ENCODE measurements around the gene CERS2.

Gene CERS2

DNA sequence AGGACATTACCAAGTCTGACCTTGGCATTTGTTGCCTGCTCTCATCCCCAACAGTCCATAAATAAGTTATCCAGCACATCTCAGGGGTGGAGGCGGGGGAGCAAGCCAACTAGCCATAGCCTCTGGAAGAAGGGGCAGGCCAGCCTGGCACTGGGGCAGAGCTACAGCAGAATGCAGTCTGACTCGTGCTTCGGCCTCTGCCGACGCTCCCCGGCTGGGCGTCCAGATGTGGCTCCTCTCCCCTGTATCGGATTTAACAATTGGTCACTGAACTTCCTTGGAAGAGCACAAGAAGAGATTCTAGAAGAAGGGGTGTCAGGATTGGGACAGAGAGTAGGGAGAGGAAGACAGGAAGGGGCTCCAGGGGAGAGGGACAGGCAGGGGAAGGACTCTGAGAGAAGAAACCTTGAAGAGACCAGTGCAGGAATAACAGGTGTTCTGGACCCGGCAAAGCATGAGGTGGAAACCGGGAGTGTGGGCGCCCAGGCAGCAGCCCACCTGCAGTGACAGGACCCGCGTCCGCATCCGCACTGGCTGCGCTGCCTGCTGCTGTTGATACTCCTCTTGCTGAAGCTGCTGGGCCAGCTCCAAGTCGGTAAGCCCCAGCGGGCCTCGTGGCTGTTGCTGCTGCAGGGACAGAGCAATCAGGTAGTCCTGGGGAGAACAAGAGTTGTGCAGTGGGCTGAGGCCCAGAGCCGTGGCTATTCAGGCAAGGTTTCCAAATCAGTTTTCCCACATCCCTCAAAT lies 22.7 kb upstream of the CERS2 start:
- DNase-seq, result no peak

DNA sequence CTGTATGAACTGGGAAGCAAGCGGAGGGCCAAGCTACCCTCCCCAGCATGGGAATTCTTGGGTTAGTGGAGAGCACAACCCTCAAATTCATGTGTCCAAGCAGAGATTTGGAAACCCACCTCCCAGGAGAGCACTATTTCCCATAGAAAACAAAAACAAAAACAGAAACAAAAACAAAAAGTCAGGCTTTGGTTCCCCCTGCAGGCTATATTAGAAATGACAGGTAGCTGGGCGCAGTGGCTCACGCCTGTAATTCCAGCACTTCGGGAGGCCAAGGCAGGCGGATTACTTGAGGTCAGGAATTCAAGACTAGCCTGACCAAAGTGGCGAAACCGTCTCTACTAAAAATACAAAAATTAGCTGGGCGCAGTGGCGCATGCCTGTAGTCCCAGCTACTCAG lies 21.3 kb upstream of the CERS2 start:
- no peak for DNase-seq

DNA sequence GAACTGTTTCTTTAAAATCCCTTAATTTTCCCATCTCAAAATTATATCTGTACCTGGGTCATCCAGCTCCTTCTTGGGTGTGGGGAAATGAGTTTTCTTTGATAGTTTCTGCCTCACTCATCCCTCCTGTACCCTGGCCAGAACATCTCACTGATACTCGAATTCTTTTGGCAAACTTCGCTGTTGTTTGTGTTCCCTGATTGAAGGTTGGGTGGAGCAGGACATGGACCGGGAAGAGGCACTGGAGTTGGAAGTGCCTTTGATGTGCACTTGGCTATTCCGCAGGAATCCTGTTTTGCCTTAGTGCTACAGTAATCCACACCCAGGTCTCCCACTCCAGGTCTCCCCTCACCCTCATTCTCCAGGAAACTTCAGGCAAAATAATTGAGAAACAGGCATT lies 20.8 kb upstream of the CERS2 start:
- no peak for DNase-seq

DNA sequence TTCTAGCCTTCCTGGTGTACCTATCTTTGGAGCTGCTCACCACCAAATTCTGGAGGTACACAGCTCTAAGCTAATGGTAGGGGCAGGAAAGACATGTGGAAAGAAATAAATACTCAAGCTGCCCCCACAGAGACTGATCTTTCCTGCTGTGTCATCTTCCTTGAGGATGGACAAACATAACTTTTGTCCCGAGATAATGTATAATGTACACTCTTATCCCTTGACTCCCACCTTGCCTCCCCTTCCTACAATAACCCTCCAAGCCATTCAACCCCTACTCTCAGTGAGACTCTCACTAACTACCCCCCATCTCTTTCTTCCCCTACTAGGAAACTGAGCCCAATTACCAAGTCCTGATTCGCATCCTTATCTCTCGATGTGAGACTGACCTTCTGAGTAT lies 19.6 kb upstream of the CERS2 start:
- no peak for DNase-seq

DNA sequence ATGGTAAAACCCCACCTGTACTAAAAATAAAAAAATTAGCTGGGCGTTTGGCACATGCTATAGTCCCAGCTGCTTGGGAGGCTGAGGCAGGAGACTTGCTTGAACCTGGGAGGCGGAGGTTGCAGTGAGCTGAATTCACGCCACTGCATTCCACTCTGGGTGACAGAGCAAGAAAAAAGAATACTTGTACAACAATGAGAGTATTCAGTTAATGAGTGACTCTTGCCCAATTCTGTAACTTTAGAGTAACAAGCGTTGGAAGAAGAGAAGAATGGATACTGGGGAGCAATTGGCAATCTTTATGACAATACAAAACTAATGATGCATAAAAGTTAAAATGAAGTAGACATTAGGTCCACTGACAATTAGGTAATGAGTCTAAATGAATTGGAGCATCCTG lies 18.0 kb upstream of the CERS2 start:
- DNase-seq, result no peak

DNA sequence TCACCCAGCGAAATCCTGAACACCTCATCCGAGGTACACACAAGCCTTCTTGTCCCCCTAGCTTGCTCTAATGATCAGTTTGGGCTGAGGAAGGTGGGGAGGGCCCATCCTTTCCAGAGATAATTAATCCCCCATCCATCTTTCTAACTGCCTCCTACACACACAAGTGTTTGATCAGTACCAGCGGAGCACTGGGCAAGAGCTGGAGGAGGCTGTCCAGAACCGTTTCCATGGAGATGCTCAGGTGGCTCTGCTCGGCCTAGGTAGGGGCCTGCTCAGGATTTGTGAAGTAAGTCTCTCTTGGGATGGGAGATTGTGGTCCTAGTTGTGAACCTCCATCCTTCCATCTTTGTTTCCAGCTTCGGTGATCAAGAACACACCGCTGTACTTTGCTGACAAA lies 13.3 kb upstream of the CERS2 start:
- DNase-seq, result no peak

DNA sequence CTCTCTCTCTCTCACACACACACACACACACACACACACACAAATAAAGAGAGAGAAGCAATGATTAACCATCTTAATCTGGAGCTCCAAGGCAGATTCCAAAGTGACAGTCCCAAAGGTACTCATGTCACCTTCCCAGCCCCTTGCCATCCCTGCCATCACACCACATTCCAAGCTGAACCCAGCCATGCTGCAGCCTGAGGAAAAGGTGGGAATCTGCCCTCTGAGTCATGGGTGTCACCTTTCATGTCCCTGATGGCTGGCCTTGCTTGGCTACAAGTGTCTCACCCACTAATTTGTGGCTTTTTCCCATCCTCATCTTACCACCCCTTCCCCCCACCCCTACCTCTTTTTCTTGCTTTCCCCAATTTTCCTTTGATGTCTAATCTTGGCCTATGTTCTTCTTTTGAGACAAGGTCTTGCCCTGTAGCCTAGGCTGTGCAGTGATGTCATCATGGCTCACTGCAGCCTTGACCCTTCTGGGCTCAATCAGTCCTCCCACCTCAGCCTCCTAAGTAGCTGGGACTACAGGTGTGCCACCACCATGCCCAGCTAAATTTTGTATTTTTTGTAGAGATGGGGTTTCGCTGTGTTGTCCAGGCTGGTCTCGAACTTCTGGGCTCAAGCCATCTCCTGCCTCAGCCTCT lies 10.7 kb upstream of the CERS2 start:
- no peak for DNase-seq

DNA sequence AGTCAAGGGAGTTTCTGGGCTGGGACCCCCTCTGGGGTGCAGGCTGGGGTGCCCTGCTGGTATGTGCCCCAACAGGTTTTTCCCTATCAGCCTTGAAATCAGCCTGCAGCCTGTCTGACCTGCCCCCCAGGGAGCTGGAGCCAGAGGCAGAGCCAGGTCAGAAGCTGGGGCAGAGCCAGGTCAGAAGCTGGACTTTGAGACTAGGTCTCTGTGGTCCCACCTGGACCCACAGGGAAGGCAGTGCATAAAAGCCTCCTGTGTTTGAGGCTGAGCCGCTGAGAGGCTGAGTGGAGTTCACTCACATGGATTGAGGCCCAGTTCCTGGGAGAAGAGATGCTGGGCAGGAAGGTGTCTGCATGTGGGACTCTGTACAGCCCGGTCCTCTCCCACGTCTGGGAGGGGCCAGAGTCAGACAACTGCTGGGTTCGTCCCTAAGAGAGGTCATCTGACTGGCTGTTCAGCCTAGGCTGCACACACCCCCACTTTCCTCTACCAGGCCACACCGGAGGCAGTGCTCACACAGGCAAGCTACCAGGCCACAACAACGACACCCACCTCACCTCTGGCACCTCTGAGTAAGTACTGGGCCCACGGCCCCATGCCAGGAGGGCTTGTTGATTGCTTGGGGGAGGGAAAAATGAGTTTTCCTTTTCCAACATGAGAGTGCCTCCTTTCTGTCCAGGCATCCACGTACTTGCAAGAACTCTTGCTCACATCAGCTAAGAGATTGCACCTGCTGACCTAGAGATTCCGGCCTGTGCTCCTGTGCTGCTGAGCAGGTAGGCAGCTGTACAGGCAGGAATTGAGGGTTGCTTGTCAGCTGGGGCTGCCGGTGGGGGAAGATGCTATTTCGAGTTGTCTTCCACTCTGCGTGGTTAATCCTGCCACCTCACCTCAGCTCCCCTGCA lies 7.4 kb upstream of the CERS2 start, which contains the start of gene ANXA9:
Gene ANXA9, plus strand, starts transcription at position 488 of the 908 bp plus-strand sequence. CDS start 814 bp downstream, outside the sequence.
- no peak for DNase-seq

DNA sequence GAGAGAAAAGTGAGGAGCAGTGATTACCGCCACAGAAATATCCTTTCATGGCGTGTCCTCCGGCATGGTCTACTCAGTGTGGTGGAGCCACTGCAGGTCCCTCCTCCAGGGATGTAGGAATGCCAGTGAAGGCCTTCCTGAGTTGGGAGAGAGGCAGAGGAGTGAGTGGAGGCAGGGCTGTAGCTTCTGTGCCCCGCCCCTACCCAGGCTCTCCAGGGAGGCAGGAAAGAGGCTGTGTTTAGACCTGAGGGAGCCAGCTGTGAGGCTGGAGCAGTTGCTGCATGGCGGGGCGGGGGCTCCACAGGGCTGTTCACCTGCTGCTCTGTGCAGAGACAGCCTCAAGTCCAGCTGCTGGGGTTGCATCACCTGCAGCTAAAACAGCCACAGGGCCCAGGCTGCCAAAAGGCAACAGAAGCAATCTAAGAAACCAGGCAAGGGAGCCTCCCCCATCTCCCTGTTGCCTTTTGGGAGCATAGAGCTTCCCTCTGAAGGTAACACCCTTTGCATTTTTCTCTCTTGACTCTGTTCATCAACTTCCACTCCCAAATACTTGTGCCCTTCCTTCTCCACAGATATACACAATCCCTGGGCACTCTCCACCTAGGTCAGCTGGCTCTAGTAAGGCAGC lies 6.7 kb upstream of the CERS2 start:
- no peak for DNase-seq

DNA sequence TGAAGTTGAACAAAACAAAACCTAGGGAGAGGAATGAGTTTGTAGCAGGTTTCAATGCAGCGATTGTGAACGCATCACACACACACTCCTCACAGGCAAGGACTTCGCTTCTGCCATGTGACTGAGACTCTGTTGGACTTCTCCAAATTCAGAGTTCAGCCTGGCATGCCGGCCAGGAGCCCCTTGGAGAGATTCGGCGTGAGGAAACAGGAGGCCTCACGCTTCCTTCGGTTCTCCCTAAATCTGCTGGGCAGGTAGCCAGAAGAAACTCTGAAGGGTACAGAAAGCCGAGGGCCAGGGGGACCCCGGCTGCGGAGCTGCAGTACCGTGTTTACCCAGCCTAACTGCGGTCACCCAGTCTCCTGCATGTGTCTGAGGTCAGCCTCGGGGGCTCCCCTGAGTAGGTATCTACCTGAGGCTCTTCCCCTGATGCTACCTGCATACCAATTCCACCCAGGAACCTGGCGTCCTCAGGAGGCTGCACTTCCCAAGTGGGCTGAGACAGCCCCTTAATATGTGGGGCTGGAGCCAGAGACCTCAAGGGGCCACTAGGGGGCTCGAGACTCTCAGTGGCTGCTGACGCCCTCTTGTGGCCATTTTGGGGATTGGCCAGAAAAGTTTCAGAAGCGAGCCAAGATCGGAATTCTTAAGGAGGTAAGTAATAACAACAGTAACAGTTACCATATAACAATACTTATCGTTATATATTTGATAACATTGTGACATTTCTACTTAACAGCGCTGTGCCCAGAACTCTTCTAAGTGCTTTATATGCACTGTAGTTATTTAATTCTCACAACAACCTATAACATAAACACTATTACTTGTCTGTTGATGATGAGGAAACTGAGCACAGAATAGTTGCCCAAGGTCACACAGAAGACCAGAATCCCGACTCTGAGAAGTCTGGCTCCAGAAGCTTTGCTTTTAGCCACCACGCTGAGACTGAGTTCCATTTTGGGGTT lies 4.7 kb upstream of the CERS2 start:
- DNase-seq, result peak; percentile 92

DNA sequence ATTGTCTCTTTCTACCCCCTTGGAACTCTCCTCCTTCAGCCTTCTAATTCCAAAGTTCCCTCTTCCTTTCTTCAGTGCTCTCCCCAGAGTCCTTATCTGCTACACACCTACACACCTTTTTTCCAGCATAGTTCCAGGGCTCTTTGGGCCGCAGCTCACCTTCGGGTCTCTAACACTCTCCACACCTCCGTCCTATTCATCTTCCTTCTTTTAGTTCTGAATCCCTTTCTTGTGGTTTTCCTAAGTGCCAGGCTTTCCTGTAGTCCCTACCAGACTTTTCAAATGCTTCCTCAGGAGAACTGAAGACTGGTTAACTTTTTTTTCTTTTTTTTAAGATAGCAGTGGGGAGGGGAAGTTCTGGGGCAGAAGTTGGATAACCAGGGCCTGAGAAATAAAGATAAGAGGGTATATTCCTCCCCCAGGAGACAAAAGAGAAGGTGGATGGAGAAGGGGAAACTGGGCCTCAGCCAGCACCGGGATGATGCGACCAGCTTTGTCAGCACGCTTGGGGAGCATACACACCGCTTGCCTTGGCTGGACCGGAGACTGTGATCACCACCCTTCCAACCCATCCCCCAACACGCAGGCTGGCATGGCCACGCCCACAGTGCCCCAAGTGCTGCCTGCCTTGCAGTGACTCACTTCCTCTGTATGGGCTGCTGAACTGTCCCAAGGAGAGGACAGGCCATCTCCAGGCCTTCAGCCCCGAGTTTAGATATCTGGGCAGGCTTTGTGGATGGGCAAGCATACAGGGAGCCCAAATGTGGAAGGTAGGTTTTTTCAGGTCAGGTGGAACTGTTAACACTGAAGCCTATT lies 2.5 kb upstream of the CERS2 start:
- no peak for DNase-seq

DNA sequence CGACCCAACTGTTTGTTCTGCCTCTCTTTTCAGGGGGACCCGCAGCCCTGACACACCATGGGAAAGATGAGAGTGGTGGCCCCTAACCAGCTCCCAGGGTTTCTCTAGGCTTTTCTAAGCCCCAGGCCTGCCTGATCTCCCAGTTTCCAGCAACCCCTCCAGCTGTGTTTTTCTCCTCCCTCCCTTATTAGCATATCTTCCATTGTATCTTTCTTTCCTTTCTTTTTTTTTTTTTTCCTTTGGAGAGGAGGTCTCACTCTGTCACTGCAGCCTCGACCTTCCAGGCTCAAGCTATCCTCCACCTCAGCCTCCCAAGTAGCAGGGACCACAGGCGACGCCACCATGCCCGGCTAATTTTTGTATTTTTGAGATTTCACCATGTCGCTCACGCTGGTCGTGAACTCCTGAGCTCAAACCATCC lies 1.8 kb upstream of the CERS2 start:
- DNase-seq, result no peak

DNA sequence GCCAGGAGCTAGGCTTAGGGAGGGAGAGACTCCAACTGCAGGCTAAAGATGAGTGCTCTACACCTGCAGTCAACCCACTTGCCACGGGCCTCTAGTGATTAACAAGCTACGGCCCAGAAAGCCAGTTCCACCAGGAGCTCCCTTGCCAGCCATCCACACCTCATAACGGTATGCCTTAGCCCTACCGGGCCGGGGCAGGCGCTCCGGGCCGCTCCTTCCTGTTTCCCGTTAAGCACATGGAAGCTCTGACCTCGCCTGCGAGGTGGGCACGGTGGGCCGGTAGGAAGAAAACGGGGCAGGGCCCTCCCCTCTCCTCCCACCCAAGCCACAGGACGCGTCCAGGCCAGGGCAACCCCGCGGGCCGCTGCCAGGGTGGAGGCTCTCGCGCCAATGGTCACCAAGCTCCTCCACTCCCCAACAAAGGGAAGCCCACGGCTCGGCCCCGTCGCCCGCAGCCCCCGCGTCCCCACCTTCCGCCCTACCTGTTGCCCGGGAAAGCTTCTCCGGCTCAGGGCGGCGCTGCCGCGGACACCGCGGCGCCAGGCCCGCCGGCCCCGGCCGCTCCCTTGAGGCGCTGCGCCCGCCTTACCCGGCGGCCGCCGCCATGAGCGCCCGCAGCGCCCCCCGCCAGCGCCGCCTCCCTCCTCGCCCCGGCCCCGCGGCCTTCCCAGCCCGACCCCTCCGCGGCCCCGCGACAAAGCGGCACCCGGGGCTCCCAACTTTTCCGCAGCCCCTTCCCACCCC lies 627 bp downstream of the CERS2 start:
- DNase-seq, result no peak

DNA sequence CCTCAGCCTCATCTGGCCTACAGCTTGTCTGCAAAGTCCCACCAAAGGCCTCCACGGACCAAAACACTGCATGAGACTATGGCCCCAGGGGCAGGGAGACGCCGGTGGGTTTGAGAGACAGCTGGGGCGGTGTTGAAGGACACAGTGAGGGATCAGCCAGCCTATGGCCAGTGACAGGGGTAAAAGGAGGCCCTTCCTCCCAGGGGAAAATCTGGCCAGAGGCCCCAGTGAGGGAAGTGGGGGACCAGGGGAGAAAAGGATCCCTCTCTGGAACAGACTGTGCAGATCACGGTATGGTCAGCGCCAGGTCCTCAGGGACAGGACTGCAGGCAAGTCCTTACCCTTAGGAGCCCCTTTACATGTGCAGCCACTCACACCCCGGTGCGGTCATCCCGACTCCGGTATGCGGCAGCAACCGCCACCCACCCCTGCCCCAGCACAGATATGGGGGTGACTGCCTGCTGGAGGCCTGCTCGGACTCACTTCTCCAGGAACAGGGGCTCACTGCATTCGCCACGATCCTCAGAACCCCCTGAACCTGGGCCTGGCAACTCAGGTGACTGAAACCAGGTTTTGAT lies 1.3 kb downstream of the CERS2 start:
- DNase-seq, result no peak

DNA sequence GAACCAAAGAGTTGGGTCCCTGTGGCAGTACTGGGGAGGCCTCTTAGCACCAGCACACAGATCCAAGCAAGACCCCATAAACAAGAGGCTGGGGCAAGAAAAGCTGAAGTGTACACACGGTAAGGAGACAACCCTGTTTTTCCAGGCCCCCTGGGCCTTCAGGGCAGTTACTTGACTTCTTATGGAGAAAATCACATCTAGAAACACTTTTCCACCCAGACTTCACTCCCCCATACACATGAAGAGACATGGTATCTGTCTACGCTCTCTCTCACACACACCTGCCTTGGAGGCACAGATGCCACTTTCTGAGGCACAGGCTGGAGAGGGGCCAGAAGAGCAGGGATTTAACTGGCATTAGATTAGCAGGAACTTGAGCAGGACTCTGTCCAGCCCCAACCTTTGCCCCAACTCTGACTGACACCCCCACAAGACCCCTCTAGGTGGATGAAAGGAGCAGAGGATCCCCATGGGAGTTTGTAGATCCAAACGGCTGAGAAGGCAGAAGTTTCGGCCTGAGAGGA lies 2.2 kb downstream of the CERS2 start:
- DNase-seq, result no peak

DNA sequence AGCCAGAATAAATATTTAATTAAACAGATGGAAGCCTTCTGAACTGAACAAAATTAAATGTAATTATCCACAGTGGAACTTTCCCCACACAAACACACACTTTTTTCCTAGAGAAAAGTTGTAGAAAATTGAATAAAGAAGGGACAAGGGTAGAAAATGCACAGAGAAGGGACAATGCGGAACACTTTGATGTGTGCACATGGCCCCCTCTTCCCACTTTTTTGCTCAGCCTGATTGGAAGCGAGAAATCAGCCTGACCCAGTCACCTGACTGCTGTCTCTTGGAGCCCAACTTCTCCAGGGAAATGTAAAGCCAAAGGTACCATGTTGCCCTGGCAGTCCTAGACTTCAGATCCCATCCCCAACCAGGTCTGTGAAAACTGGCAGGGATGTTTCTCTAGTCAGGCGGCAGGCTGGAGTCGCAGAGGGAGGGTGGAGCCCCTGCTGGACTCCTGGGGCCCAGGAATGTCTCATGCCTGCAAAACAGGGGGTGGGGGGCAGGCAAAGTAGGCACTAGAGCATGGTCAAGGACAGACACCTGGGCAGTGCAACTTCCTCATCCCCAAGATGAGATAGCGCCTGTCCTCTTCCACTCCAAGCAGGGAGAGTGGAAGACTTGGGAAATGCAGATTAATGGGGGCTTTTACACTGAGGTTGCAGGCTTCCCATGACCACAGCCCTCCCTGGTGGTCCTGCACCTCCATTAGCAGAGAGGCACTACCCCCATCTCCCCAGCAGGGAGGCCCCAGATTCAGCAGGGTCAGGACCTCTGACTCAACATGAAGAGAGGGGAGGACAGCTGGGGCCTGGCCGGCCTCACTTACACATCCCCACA lies 2.8 kb downstream of the CERS2 start:
- DNase-seq, result no peak

DNA sequence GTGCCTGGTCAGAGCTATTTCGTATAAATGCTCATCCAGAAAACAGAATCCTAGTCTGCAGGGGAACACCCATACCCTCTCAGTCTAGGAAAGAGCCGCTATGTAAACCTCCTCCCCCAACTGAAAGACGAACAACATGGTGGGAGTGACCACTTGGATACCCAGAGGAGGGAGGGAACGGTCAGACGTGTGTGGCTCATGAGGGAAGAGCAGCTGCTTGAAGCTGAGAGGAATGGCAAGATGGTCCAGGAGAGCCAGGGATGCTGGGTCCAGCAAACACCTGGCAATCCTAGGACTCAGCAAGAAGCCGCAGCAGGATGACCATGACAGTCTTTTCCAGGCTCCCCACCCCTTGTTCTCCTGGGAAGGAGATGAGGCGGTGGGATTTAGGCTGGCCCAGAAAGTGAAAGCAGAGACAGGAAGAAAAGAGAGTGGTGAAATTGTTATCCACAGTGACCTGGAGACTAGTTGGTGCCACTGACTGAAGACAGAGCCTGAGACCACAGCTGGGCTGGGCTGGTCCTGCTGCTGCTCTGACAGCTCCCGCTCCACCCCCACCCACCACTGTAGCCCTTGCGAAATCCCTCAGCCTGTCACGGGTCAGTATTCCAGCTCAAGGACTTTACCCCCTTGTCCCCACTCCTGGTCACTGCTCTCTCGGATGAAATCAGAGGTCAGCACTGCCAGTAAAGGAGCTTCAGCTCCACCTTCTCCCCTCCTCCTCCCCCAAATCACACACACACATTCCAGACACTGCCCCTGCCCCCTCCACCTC lies 3.6 kb downstream of the CERS2 start:
- DNase-seq, result no peak

DNA sequence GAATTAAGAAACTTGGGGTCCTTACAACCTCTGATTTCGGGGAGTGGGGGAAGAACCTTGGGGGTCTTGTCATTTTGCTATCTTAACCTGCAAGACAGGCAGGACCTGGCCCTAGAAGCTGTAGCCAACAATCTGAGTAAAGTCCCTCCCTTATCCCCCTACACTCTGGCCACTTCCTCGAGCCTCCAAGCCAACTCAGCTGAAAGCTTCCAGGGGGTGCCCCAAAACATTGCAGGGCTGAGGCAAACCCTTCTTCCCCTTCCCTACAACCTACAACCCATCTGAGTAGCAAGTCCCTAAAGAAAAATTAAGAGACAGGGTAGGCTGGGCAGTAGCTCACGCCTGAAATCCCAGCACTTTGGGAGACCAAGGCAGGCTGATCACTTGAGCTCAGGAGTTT lies 5.0 kb downstream of the CERS2 start:
- DNase-seq, result no peak
